Hematopoietic multipotent progenitor cell treated with erythropoietin and hydrocortisone succinate and interleukin-3 and kit ligand, for 15 days (in vitro differentiated cells): ENCODE results near the gene COL6A2.
"Not testable (repeated sequence)": the region's sequence is repeated elsewhere in the genome, so short reads cannot be mapped to it uniquely, and the experiment has no call there.

Experiments used
- DNase-seq: peaks from one replicate; pipeline ENCODE4 v3.0.0-alpha.2; 2015; ENCODE audit warnings: low spot score

COL6A2 gene

GRCh38 chr21:46097336-46098293 is at the start of gene COL6A2:
Gene COL6A2, plus strand, starts transcription at chr21:46098112.
- no peak for DNase-seq

DNA sequence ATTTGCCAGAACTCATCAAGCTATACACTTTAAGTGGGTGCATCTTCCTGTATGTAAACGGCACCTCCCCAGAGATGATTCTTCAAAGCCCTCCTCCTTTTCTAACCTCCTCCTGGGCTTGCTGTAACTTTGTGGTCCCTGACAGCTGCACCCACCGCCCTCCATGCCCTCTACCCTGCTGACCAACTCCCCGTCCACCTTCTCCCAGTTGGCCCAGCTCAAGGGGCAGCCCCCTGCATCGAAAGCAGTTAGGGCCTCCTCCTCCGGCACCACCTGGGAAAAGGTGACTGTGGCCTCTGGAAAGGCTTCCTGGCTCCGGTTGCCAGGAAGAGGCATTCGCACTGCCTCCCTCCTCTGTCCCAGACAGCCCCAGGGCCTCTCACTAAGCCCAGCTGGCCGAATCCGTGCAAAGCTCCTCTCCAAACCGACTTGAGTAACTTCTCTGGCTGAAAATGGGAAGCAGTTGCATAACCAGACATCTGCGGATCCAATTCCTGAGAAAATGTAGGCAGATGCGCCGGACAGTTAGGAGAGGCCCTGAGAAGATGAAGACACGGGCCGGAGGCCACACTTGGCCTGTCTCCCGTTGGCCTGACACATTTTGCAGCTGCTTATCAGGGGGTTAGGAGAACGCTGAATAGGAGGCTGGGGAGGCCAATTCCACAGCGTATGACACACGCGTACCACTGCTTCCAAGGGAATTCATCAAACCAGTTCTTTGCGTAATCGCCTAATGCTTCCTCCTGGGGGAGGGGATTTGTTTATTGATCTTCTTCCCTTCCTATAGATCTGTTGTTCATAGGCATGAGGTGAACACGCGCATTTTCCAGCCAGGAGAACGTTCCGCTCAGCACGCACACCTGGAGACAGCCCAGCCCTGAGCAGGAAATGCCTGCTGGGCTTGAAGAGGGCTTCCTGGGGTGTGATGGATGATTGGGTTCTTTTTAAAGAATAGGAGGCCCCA is 48.7 kb upstream of the COL6A2 start:
- no peak for DNase-seq

- no peak for DNase-seq
Observed at GRCh38 chr21:46049890-46050667, 47.8 kb upstream of the COL6A2 start.

DNA sequence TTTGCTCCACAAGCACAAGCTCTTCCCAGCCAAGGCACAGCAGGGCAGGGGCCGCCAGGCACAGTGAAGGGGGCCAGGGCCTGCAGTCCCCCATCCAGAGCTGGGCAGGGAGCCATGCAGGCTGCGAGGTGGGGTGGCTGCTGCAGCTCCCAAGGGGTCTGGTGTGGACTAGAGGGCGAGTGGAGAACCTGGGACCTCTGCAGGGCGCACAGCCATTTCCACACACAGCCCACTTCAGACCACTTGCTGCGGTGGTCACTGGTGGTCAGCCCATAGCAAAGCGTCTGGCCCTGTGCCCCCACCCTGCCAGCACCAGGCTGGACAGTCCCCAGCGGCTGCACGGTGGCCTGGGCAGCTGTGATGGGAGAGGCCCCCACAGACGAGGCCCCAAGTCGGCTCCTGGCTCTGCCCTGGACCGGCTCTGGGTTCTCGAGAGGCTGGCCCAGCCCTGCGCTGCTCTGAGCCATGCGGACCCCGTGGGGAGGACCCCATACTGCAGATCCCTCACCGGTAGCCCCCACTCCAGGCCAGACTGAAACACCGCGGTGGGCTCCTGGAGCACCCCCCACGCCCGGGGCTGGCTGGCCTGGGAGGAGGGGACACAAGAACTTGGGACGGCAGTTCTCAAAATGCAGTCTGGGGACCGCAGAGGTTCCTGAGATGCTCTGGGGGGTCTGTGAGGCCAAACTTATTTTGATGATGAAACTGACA is 47.1 kb upstream of the COL6A2 start:
- no peak for DNase-seq

GRCh38 chr21:46051379-46051770 is 46.5 kb upstream of the COL6A2 start:
- DNase-seq: no peak

- no peak for DNase-seq
Observed at GRCh38 chr21:46051821-46052675, 45.9 kb upstream of the COL6A2 start.

DNA sequence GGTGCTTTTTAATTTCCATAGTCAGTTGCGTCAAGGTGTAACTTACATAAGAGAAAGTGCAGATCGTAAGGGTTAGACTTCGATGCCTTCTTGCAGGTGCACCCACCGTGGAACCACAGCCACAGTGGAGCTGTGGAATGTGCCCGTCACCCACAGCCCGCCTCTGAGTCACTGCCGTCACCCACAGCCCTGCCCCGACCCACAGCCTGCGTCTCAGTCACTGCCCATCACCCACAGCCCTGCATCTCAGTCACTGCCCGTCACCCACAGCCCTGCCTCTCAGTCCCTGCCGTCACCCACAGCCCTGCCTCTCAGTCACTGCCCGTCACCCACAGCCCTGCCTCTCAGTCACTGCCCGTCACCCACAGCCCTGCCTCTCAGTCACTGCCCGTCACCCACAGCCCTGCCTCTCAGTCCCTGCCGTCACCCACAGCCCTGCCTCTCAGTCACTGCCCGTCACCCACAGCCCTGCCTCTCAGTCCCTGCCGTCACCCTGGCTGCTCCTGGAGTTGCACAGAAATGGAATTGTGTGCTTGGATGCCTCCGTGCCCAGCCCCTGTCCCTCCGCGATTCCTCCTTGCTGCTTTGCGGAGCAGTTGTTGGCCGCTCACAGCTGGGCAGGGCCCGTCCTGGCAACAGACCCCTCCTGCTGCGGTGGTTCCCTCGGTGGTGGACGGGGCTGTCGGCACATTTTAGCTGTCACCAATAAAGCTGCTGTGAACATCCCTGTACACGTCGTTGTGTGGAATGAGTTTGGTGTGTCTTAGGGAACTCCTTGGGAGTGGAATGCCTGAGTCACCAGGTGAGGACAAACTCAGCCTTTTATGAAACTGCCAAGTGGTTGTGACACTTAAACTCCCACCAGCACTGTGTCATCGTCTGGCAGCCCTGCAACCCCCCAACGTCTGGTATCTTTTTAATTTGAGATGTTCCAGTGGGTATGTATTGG is 44.9 kb upstream of the COL6A2 start:
- no peak for DNase-seq

- DNase-seq: no peak
Observed at GRCh38 chr21:46054031-46054430, 43.9 kb upstream of the COL6A2 start.

DNA sequence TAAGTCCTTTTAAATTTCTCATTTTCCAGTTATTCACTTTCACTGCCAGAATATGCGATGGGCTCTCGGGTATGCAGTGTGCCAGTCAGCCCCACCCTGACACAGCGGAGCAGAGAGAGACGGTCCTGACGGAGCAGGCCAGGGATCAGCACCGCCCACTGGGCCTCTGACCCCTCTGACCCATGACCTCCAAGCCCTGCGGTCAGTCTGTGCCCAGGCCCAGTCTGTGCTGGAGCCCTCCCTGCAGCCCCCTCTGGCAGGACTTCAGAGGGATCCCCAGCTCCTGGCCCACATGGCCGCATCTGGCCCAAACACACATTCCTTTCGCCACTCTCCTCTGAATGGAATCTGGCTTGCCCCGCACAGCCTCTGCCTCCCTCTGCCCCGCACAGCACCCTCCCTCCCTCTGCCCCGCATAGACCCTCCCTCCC is 43.4 kb upstream of the COL6A2 start:
- DNase-seq: no peak

DNA sequence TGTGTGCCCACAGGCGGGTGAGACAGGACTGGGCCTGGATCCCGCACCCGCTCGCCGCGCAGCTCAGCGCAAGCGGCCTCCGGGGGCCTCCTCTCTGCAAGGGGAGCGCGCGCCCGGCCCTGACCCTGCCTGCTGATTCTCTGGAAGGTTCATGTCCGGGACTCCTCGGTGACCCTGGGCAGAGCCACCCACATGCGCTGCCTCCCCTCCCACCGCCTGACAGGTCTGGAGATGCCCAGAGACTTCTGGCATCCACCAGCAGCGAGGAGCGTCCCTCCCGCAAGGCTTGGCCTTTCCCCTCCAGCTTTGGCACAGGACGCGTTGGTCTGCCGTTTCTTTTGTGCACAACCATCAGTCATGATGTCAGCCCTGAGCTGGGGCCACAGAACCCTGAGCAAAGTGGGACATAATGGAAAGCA is 42.0 kb upstream of the COL6A2 start:
- DNase-seq: no peak

- no peak for DNase-seq
Observed at GRCh38 chr21:46056450-46056903, 41.4 kb upstream of the COL6A2 start.

DNA sequence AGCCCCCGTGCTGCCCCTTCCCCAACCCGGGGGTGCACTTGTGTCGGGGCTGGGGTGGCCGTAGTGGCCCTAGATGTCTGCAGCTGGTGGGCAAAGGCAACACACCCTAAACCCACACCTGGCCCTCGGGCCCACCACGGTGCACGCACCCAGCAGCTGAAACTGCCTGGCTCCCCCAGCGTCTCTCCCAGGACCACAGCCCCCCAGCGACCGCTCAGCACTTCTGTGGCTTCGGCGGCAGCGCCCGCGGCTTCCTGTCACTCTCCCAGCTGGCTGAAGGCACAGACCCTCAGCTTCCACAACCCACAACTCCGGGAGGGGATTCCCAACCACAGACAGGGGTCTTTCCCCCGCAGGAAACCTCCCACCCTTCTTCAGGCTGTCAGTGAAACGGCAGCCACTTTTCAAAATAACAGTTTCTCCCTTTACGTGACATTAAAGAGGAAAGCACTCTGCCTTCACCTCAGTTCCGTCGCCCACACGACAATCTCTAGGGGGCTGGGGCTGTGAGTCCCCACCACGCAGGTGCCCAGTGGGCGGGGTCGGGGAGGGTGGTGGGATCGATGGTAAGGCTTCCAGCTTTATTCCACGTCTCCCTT is 40.7 kb upstream of the COL6A2 start:
- DNase-seq: no peak

- no peak for DNase-seq
Observed at GRCh38 chr21:46057710-46058241, 40.1 kb upstream of the COL6A2 start.

DNA sequence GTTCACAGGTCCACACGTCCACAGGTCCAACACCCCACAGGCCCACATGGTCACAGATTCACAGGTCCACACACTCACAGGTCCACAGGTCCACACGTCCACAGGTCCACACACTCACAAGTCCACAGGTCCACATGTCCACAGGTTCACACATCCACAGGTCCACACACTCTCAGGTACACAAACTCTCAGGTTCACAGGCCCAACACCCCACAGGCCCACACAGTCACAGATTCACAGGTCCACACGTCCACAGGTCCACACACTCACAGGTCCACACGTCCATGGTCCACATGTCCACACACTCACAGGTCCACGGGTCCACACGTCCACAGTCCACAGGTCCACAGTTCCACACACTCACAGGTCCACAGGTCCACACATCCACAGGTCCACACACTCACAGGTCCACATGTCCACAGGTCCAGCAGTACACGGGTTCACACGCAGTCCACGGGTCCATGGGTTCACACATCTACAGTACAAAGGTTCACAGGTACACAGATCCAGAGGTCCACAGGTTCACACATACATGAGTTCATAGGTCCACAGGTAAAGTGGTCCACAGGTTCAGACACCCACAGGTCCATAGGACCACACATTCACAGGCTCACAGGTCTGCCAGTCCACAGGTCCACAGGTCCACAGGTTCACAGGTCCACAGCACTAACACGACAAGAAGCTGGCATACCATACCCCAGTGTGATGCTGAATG is 39.3 kb upstream of the COL6A2 start:
- DNase-seq: no peak

- DNase-seq: no peak
Observed at GRCh38 chr21:46059195-46059594, 38.7 kb upstream of the COL6A2 start.

DNA sequence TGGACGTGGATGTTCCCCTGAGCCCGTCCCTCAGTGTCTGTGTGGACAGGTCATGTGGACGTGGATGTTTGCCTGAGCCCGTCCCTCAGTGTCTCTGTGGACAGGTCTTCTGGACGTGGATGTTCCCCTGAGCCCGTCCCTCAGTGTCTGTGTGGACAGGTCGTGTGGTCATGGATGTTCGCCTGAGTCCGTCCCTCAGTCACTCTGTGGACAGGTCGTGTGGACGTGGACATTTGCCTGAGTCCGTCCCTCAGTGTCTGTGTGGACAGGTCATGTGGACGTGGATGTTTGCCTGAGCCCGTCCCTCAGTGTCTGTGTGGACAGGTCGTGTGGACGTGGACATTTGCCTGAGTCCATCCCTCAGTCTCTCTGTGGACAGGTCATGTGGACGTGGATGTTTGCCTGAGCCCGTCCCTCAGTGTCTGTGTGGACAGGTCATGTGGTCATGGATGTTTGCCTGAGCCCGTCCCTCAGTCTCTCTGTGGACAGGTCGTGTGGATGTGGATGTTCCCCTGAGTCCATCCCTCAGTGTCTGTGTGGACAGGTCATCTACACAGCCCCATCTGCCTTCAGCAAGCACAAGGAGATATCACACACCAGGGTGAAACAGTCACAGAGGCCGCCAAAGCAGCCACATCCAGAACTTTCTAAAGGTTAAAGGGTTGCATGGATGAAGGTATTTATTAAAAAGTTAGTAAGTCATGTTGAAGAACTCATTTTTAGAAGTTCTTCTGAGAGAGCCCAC is 38.0 kb upstream of the COL6A2 start:
- not testable (repeated sequence) for DNase-seq

GRCh38 chr21:46060596-46061061 is 37.3 kb upstream of the COL6A2 start:
- DNase-seq: no peak
